Brain microvascular endothelial cell (primary cell): ENCODE data around the gene LRP1.
A peak's percentile ranks its signal among the peaks of the same experiment; 100 is the strongest.

Experiments
- DNase-seq: peaks from one replicate; pipeline ENCODE4 v3.0.0-alpha.2; 2020
- H3K27ac ChIP-seq: fragments of 250-450 bp; sonication (Bioruptor Pico); 2 replicates; pipeline ENCODE4 v1.5.1; 2020; ENCODE audit warnings: mild to moderate bottlenecking, moderate library complexity
- H3K27me3 ChIP-seq: fragments of 250-450 bp; sonication (Bioruptor Pico); replicated peaks from 2 replicates; pipeline ENCODE4 v1.5.1; 2020; ENCODE audit warnings: mild to moderate bottlenecking
- H3K36me3 ChIP-seq: fragments of 250-450 bp; sonication (Bioruptor Pico); replicated peaks from 2 replicates; pipeline ENCODE4 v1.5.1; 2020; ENCODE audit warnings: mild to moderate bottlenecking
- H3K4me3 ChIP-seq: 2 replicates; pipeline ENCODE4 v1.5.1; 2011; ENCODE audit warnings: low read depth, mild to moderate bottlenecking, control low read depth, low read length, moderate library complexity
- in situ Hi-C: cut with HindIII; loops from 2 replicates; pipeline ENCODE4 v1.10.0; 2017; ENCODE audit warnings: low sequenced_read_pairs, low pct_ligation_motif_present
- TF ChIP-seq, protein P1 (sequence below): IDR thresholded peaks from 2 replicates; pipeline ENCODE4 v1.5.1; 2011; ENCODE audit warnings: low read depth, mild to moderate bottlenecking, moderate library complexity, low read length, control low read depth, inconsistent platforms; ENCODE audit errors: missing control alignments

Gene LRP1

DNA sequence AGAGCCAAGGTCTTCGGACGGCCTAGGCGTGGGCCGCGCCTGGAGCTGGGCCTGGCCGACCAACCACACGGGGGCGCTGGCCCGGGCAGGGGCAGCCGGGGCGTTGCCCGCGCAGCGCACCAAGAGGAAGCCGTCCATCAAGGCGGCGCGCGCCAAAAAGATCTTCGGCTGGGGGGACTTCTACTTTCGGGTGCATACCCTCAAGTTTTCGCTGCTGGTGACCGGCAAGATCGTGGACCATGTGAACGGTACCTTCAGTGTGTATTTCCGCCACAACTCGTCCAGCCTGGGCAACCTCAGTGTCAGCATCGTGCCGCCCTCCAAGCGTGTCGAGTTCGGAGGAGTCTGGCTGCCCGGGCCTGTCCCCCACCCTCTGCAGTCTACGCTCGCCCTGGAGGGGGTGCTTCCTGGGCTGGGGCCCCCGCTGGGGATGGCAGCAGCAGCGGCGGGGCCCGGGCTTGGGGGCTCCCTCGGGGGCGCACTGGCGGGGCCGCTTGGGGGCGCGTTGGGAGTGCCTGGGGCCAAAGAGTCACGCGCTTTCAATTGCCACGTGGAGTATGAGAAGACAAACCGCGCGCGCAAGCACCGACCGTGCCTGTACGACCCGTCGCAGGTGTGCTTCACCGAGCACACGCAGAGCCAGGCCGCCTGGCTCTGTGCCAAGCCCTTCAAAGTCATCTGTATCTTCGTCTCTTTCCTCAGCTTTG is 96.8 kb downstream of the LRP1 start:
- no peak overlapping the region for H3K27ac ChIP-seq
- TF ChIP-seq, protein P1, sequence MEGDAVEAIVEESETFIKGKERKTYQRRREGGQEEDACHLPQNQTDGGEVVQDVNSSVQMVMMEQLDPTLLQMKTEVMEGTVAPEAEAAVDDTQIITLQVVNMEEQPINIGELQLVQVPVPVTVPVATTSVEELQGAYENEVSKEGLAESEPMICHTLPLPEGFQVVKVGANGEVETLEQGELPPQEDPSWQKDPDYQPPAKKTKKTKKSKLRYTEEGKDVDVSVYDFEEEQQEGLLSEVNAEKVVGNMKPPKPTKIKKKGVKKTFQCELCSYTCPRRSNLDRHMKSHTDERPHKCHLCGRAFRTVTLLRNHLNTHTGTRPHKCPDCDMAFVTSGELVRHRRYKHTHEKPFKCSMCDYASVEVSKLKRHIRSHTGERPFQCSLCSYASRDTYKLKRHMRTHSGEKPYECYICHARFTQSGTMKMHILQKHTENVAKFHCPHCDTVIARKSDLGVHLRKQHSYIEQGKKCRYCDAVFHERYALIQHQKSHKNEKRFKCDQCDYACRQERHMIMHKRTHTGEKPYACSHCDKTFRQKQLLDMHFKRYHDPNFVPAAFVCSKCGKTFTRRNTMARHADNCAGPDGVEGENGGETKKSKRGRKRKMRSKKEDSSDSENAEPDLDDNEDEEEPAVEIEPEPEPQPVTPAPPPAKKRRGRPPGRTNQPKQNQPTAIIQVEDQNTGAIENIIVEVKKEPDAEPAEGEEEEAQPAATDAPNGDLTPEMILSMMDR = peak; percentile 42
- H3K36me3 ChIP-seq = no peaks in the 10 kb centered on the region
- H3K27me3 ChIP-seq = peaks cover 16% of the 10 kb centered on the region
- no peak for DNase-seq
- H3K4me3 ChIP-seq = no peak overlapping the region
- in situ Hi-C loops = no loop called here

DNA sequence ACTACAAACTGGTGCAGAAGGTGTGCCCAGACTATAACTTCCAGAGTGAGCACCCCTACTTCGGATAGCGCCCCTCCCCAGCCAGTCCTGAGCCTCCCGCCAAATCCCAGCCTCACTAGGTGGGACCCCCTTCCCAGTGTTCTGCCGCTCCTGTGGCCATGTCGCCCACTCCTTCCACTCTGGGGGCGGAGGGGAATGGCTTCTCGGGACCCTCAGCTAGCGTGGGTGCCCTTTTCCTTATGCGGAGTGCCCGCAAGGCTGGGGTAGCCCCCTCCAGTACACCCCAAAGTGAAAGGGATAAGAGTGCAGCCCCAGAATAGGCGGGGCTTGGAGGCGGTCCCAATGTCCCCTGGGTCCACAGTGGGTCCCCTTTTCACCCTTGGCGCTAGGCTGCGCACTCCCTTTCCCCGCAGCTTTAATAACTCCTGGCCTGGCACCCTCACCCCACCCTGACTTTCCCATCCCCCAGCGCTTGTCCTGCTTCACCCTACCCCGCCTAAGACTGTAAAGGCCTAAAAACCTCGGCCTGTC is 97.5 kb downstream of the LRP1 start:
- Histone ChIP-seq H3K4me3 (no peak overlapping the region), H3K27ac (no peak overlapping the region), H3K36me3 (no peaks in the 10 kb centered on the region), H3K27me3 (peaks cover 11% of the 10 kb centered on the region)
- in situ Hi-C loops = no loop called here
- TF ChIP-seq, protein P1 = no peak
- DNase-seq = no peak

- H3K36me3 ChIP-seq = peaks cover 6% of the 10 kb centered on the region
- TF ChIP-seq, protein P1 = no peak
- H3K27me3 ChIP-seq = peaks cover 3% of the 10 kb centered on the region
- no peak overlapping the region for H3K4me3 ChIP-seq
- no peak for DNase-seq
- in situ Hi-C loops = no loop called here
- no peak overlapping the region for H3K27ac ChIP-seq
Measured at GRCh38 chr12:57226588-57227314, 98.5 kb downstream of the LRP1 start.

DNA sequence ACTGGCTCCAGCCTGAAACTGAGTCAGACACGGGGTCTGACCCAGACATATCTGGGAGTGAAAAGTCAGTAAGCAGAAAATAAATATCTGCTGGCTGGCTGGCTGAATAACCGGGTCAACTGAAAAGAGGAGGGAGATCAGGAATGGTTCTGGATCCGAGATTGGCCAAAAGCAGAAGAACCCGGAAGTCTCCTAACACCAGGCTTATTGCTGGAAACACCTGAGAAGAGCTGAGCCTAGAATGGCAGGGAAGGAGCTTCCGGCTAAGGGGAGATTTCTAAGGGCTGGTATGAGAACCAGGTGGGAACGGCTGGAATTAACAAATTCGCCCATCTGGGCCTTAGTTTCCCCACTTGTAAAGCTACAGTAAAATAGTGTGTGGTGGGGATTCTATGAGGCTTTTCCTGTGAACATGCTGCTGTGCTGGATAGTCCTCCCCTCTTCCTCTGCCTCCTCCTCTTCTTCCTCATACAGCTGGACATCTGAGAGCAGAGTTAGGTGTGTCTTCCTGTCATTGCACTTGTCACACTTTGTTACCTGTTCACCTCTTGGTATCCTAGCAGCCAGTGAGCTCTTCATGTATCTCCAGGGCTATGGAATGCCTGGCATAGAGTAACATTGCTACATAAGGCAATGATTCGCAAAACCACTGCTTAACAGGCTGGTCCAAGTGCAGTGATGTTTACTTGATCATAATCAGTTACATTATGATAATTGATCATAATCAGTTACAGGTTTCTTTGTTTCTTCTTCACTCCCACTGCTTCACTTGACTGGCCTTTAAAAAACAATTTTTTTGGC is 99.2 kb downstream of the LRP1 start:
- Histone ChIP-seq H3K27me3 (no peaks in the 10 kb centered on the region), H3K36me3 (peaks cover 14% of the 10 kb centered on the region), H3K4me3 (no peak overlapping the region), H3K27ac (no peak overlapping the region)
- no peak for DNase-seq
- in situ Hi-C loops = no loop called here
- TF ChIP-seq, protein P1 = no peak

GRCh38 chr12:57229046-57229633 is 100.9 kb downstream of the LRP1 start:
- Histone ChIP-seq H3K4me3 (peak overlapping the region; percentile 88), H3K36me3 (peaks cover 29% of the 10 kb centered on the region), H3K27ac (peak overlapping the region; percentile 91), H3K27me3 (no peaks in the 10 kb centered on the region)
- TF ChIP-seq, protein P1 = peak; percentile 3
- in situ Hi-C loops = no loop called here
- no peak for DNase-seq
